ENCODE data around the gene MTRFR.

Gene MTRFR

DNA sequence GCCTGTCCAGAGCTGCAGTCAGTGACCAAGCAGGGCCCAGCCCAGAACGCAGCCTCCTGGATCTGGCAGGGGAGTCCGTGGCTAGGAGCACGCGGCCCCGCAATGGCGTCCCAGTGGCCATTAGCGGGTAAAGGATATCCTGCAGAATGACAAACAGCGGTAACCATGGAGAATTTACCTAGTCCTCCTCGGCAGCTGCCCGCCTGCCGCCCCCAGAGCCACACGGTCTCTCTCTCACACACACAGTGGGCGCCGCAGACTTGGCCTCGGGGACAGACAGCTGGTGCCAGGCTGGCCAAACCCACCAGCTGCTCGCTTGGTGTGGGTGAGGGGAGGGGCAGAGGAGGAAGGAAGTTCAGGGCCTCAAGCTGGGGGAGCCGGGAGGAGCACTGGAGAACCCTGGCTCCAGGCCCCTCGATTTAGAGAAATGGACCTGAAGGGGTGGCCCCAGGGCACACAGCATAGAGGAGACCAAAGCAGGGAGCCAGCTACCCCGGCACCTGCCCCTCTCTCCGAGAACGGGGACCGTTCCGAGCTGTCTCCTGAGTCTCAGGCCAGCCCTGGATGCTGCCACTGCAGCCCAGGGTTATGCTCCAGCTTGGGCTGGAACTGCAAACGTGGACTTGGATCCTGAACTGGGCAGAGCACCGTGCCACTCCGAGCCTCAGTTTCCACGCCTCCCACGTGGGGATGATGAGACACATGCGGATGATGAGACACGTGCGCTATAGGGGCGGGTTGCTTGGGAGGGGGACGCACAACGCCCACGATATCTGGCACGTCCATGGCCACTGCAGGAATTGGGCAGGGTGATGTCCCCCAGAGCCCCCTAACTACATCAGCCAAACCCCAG is 35.0 kb downstream of the MTRFR start:
- peaks cover 10% of the 10 kb centered on the region for H3K4me1 ChIP-seq (ENCODE audit: control insufficient read depth, insufficient read depth, low read length)
- H3K27me3 ChIP-seq (ENCODE audit: control insufficient read depth, insufficient read depth, low read length) = no peaks in the 10 kb centered on the region
- no peak overlapping the region for H3K9ac ChIP-seq (ENCODE audit: low read length)
- H3K27ac ChIP-seq (ENCODE audit: low read depth, low read length) = peak overlapping the region; percentile 30
- peaks cover 9% of the 10 kb centered on the region for H3K36me3 ChIP-seq (ENCODE audit: control insufficient read depth, insufficient read depth, low read length)
- H3K4me3 ChIP-seq (ENCODE audit: low read length) = peak overlapping the region; percentile 24

DNA sequence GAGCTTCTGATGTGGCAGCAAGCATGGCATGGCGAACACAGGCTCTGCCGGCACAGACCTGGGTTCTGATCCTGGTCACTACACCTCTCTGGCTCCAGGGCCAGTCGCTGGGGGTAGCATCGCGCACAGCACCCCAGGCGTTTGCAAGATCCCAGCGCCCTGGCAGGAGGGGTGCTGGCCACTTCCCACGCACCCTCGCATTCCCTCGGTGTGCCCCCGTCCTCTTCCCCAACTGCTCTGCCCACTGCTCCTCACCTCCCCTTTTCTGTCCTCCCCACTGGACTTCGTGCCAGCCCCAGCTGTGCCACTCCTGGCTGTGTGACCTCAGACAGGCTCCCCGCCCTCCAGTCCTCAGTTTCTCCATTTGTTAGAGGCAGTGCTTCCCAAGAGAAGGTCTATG is 35.6 kb downstream of the MTRFR start:
- peak overlapping the region; percentile 73 for H3K27ac ChIP-seq (ENCODE audit: low read depth, low read length)
- no peaks in the 10 kb centered on the region for H3K27me3 ChIP-seq (ENCODE audit: control insufficient read depth, insufficient read depth, low read length)
- peaks cover 9% of the 10 kb centered on the region for H3K36me3 ChIP-seq (ENCODE audit: control insufficient read depth, insufficient read depth, low read length)
- peaks cover 10% of the 10 kb centered on the region for H3K4me1 ChIP-seq (ENCODE audit: control insufficient read depth, insufficient read depth, low read length)
- no peak overlapping the region for H3K9ac ChIP-seq (ENCODE audit: low read length)
- peak overlapping the region; percentile 24 for H3K4me3 ChIP-seq (ENCODE audit: low read length)

DNA sequence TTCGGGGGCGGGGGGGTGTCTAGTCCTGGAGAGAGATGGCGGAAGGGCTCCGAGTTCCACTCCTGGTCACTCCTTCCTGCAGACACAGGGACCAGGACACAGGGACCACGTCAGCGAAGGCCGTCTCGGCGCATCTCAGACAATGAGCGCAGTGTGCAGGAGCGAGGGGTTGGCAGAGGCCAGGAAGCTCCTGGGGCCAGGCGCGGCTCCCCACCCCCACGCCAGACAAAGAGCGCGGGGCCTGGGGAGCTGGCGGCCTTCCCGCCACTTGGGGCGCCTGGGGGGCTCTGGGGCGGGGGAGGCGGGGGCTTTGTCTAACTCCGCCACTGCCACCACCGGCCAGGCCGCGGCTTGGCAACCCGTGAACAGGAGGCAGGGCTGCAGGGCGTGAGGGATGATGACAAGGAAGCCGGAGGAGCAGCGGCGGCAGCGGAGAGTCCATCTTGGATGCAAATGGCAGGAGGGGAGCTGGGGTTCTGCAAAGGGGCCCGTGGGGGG is 36.2 kb downstream of the MTRFR start:
- Histone ChIP-seq H3K27me3 (ENCODE audit: control insufficient read depth, insufficient read depth, low read length) (no peaks in the 10 kb centered on the region), H3K9ac (ENCODE audit: low read length) (peak overlapping the region; percentile 26), H3K4me1 (ENCODE audit: control insufficient read depth, insufficient read depth, low read length) (peaks cover 10% of the 10 kb centered on the region), H3K36me3 (ENCODE audit: control insufficient read depth, insufficient read depth, low read length) (peaks cover 8% of the 10 kb centered on the region), H3K4me3 (ENCODE audit: low read length) (peak overlapping the region; percentile 75), H3K27ac (ENCODE audit: low read depth, low read length) (peak overlapping the region; percentile 73)

DNA sequence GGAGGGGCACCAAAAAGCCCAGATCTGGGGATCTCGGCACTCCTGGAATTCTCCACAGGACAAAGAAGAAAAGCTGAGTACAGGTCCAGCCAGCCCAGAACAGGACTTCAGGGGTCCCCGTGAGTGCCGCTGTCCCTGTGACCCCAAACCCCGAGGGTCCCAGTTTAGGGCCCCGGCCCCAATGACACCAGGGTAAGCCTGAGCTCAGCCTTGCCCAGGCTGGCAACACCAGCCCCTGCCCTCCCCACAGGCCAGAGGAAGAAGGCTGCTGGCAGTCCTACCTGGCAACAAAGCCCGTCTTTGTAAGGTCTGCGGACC is 36.6 kb downstream of the MTRFR start:
- Histone ChIP-seq H3K4me3 (ENCODE audit: low read length) (peak overlapping the region; percentile 75), H3K36me3 (ENCODE audit: control insufficient read depth, insufficient read depth, low read length) (peaks cover 6% of the 10 kb centered on the region), H3K9ac (ENCODE audit: low read length) (peak overlapping the region; percentile 26), H3K4me1 (ENCODE audit: control insufficient read depth, insufficient read depth, low read length) (peaks cover 10% of the 10 kb centered on the region), H3K27me3 (ENCODE audit: control insufficient read depth, insufficient read depth, low read length) (no peaks in the 10 kb centered on the region), H3K27ac (ENCODE audit: low read depth, low read length) (peak overlapping the region; percentile 73)

DNA sequence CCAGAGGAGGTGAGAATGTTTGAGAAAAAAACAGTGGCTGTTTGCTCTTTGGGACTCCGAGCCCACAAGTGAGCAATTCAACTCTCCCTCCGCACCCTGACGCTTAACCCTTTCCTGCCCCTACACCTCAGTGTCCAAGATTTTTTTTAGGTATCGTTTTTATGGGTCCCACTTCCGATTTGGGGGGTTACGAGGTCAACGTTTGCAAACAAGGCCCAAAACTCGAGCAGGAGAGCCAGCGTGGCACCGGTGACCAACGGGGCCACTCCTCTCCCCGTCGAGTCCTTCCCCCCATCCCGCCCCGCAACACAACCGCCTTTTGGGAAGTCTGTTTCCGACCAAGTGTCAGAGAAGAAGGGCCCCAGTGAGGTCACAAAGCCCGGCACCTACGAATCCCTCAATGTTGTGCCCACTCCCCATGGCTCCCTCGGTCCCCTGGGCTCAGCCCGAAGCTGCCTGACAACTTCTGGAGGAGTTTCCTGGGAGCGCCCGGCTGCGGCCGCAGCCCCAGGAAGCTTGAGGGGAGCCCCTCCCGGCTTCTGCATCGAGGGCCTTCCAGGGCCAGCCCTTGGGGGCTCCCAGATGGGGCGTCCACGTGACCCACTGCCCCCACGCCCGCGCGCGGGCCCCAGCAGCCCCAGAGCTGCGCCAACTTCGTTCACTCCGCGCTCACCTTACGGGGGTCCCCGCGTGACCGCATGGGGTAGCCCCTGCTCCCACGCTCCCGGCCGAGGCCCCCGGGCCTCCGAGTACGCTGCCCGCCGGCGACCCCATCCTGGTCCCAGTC is 37.2 kb downstream of the MTRFR start:
- Histone ChIP-seq H3K27ac (ENCODE audit: low read depth, low read length) (peak overlapping the region; percentile 73), H3K9ac (ENCODE audit: low read length) (peak overlapping the region; percentile 26), H3K4me1 (ENCODE audit: control insufficient read depth, insufficient read depth, low read length) (peaks cover 10% of the 10 kb centered on the region)

DNA sequence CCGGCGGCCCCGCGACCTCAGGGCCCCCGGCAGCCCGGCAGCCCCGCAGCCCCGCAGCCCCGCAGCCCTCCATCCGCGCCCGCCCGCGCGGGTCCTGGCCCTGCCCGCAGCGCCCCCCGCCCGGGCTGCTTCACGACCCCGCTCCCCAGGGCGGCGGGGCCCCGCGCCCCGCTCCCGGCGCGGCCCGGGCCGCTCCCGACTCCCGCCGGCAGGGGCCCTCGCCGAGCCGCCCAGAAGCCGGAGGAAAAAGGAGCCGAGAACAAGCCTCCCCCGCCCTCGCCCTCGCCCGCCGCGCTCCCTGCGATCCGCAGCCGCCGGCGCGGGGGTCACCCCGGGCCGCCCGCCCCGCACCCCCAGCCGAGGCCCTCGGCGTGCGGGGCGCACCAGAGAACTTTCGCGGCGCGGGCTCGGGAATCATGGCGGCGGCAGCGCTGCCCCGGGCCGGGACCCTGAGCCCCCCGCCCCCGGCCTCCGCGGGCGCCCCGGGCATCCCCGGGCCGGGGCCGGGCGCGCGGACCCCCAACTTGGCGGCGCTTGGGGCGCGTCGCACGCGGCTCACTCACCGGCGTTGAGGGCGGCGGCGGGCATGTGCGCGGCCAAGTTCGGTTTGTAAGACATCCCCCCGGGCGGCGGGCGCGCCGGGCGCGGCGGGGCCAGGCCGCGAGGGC is 37.9 kb downstream of the MTRFR start:
- H3K9ac ChIP-seq (ENCODE audit: low read length) = no peak overlapping the region
- peaks cover 6% of the 10 kb centered on the region for H3K36me3 ChIP-seq (ENCODE audit: control insufficient read depth, insufficient read depth, low read length)
- H3K4me3 ChIP-seq (ENCODE audit: low read length) = peak overlapping the region; percentile 75
- H3K27me3 ChIP-seq (ENCODE audit: control insufficient read depth, insufficient read depth, low read length) = no peaks in the 10 kb centered on the region
- H3K27ac ChIP-seq (ENCODE audit: low read depth, low read length) = no peak overlapping the region
- peaks cover 10% of the 10 kb centered on the region for H3K4me1 ChIP-seq (ENCODE audit: control insufficient read depth, insufficient read depth, low read length)

More for the DNA sequence above, 37.2 kb downstream of the MTRFR start:
- Histone ChIP-seq H3K27me3 (ENCODE audit: control insufficient read depth, insufficient read depth, low read length) (no peaks in the 10 kb centered on the region), H3K4me3 (ENCODE audit: low read length) (peak overlapping the region; percentile 75), H3K36me3 (ENCODE audit: control insufficient read depth, insufficient read depth, low read length) (peaks cover 6% of the 10 kb centered on the region)

DNA sequence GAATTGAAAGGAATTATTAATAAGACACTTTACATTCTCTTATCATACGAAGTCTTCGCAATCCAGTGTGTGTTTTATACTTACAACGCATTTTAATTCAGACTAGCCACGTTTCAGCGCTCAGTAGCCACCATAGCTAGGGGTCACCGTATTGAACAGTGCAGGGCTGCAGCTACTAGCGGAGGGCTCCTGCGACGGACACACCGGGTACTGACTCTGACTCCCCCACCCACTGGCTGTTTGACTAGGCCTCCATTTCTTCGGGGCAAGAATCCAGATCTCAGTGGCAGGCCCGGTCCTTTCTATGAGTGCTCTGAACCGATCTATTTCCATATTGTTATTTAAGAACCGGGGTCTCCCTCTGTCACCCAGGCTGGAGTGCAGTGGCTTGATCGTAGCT is 39.9 kb downstream of the MTRFR start:
- no peak overlapping the region for H3K4me3 ChIP-seq (ENCODE audit: low read length)
- peaks cover 10% of the 10 kb centered on the region for H3K4me1 ChIP-seq (ENCODE audit: control insufficient read depth, insufficient read depth, low read length)
- no peaks in the 10 kb centered on the region for H3K27me3 ChIP-seq (ENCODE audit: control insufficient read depth, insufficient read depth, low read length)
- H3K27ac ChIP-seq (ENCODE audit: low read depth, low read length) = no peak overlapping the region
- no peak overlapping the region for H3K9ac ChIP-seq (ENCODE audit: low read length)
- H3K36me3 ChIP-seq (ENCODE audit: control insufficient read depth, insufficient read depth, low read length) = no peaks in the 10 kb centered on the region

DNA sequence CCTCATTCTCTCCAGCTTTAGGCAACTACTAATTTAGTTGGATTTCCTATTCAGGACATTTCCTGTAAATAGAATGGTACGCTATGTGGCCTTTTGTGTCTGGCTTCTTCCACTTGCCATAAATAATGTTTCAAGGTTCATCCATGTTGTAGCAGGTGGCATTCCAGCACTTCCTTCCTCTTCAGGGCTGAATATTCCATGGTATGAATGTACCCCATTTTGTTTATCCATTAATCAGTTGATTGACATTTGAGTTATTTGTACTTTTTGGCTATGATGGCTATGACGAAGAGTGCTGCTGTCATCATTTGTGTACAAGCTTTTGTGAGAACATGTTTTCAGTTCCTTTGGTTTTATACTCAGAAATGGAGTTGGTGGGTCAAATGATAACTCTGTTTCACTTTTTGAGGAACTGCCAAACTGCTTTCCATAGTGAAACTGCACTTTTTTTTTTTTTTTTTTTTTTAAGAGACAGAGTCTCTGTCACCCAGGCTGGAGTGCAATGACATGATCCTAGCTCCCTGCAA is 44.9 kb downstream of the MTRFR start:
- Histone ChIP-seq H3K4me3 (ENCODE audit: low read length) (no peak overlapping the region), H3K27ac (ENCODE audit: low read depth, low read length) (no peak overlapping the region), H3K9ac (ENCODE audit: low read length) (no peak overlapping the region), H3K36me3 (ENCODE audit: control insufficient read depth, insufficient read depth, low read length) (no peaks in the 10 kb centered on the region), H3K4me1 (ENCODE audit: control insufficient read depth, insufficient read depth, low read length) (no peaks in the 10 kb centered on the region), H3K27me3 (ENCODE audit: control insufficient read depth, insufficient read depth, low read length) (no peaks in the 10 kb centered on the region)

DNA sequence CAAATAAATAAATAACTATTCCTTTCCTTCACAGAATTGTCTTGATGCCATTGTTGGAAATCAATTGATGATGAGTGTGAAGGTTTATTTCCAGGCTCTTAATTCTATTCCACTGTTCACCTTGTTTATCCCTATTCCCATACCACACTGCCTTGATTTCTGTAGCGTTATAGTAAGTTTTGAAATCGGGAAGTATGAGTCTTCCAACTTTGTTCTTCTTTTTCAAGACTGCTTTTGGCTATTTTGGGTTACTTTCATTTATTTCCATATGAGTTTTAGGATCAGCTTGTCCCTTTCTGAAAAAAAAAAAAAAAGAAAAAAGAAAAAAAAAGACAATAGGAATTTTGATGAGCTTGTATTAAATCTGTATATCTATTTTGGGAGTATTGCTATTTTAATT is 47.7 kb downstream of the MTRFR start:
- Histone ChIP-seq H3K27me3 (ENCODE audit: control insufficient read depth, insufficient read depth, low read length) (no peaks in the 10 kb centered on the region), H3K36me3 (ENCODE audit: control insufficient read depth, insufficient read depth, low read length) (no peaks in the 10 kb centered on the region), H3K4me3 (ENCODE audit: low read length) (no peak overlapping the region), H3K27ac (ENCODE audit: low read depth, low read length) (no peak overlapping the region), H3K9ac (ENCODE audit: low read length) (no peak overlapping the region), H3K4me1 (ENCODE audit: control insufficient read depth, insufficient read depth, low read length) (no peaks in the 10 kb centered on the region)

DNA sequence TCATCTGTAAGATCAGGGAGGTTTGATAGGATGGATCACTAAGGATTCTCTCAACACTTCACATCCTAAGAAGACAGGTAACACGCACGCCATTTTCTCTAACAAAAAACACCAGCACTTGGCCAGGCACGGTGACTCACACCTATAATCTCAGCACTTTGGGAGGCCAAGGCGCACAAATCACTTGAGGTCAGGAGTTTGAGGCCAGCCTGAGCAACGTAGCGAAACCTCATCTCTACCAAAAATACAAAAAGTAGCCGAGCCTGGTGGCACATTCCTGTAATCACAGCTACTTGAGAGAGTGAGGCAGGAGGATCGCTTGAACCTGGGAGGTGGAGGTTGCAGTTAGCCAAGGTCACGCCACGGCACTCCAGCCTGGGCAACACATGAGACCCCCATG is 48.9 kb downstream of the MTRFR start:
- H3K4me3 ChIP-seq (ENCODE audit: low read length) = no peak overlapping the region
- no peak overlapping the region for H3K27ac ChIP-seq (ENCODE audit: low read depth, low read length)
- H3K4me1 ChIP-seq (ENCODE audit: control insufficient read depth, insufficient read depth, low read length) = no peaks in the 10 kb centered on the region
- H3K27me3 ChIP-seq (ENCODE audit: control insufficient read depth, insufficient read depth, low read length) = no peaks in the 10 kb centered on the region
- no peak overlapping the region for H3K9ac ChIP-seq (ENCODE audit: low read length)
- no peaks in the 10 kb centered on the region for H3K36me3 ChIP-seq (ENCODE audit: control insufficient read depth, insufficient read depth, low read length)

DNA sequence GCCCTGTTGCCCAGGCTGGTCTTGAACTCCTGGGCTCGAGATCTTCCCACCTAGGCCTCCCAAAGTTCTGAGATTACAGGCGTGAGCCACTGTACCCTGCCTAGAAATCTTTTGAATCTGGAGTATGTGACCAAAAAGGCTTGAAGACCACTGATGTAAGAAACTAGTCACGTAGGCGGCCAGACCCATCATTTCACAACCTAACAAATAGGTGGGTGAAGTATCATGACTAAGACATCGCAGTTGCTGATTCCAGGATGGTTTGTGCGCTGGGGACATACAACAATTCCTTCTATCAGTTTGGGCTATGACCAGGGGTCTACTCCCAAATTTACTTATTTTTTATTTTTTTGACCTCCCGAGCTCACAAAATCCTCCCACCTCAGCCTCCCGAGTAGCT is 50.2 kb downstream of the MTRFR start:
- Histone ChIP-seq H3K4me1 (ENCODE audit: control insufficient read depth, insufficient read depth, low read length) (no peaks in the 10 kb centered on the region), H3K27ac (ENCODE audit: low read depth, low read length) (no peak overlapping the region), H3K27me3 (ENCODE audit: control insufficient read depth, insufficient read depth, low read length) (no peaks in the 10 kb centered on the region), H3K36me3 (ENCODE audit: control insufficient read depth, insufficient read depth, low read length) (no peaks in the 10 kb centered on the region), H3K4me3 (ENCODE audit: low read length) (no peak overlapping the region), H3K9ac (ENCODE audit: low read length) (no peak overlapping the region)

DNA sequence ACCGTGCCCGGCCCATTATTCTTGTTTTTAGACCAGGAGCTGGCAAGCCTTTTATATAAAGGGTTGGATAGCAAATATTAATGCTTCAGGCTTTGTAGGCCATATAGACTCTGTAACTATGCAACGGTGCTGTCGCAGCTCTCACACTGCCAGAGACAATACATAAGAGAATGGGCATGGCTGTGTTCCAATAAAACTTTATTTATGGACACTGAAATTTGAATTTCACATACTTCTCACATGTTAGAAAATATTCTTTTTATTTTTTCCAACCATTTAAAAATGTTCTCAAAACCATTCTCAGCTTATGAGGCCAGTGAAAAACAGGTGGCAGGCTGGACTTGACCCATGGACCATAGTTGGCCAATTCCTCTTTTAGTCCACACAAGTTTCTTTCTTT is 51.4 kb downstream of the MTRFR start:
- Histone ChIP-seq H3K36me3 (ENCODE audit: control insufficient read depth, insufficient read depth, low read length) (no peaks in the 10 kb centered on the region), H3K4me3 (ENCODE audit: low read length) (no peak overlapping the region), H3K4me1 (ENCODE audit: control insufficient read depth, insufficient read depth, low read length) (no peaks in the 10 kb centered on the region), H3K9ac (ENCODE audit: low read length) (no peak overlapping the region), H3K27ac (ENCODE audit: low read depth, low read length) (no peak overlapping the region), H3K27me3 (ENCODE audit: control insufficient read depth, insufficient read depth, low read length) (no peaks in the 10 kb centered on the region)
